PC-3 (cell line): ENCODE results near the gene RAPGEF4. TPM values are rescaled to one million over a fixed set of nuclear protein-coding genes. Genes with fewer than 3 reads are reported as not detected.

ENCODE experiments used
- ATAC-seq: fragments of 200-7000 bp; cut with Tn5 transposase; 2 replicates; pipeline ENCODE4 v1.9.1; 2020; ENCODE audit warnings: mild to moderate bottlenecking, moderate library complexity
- BruUV-seq: library from RNA; stranded (reverse); fragments of 400-500 nt; replicated peaks from 2 replicates; lab custom pipeline; 2021; lab: Mats Ljungman, UMichigan
- CTCF ChIA-PET: fragments of 300-600 bp; sonication (Branson Sonifier 250); formaldehyde crosslinking; loops from one replicate; lab custom pipeline; 2022; ENCODE audit warnings: antibody characterized with exemption; lab: Charles Lee
- POLR2A ChIA-PET: fragments of 300-600 bp; sonication (Branson Sonifier 250); formaldehyde crosslinking; loops from one replicate; lab custom pipeline; 2022; ENCODE audit warnings: antibody characterized with exemption; ENCODE audit not compliant: unreplicated experiment; lab: Charles Lee
- DNase-seq: peaks from one replicate; pipeline ENCODE4 v3.0.0-alpha.2; 2015
- H2AFZ ChIP-seq: fragments of 300-600 bp; sonication (generic); 2 replicates; pipeline ENCODE4 v1.6.0; 2016; ENCODE audit warnings: antibody characterized with exemption, low read length
- H3F3A ChIP-seq: fragments of 300-600 bp; sonication (generic); one replicate; pipeline ENCODE4 v1.6.0; 2017; ENCODE audit warnings: antibody characterized with exemption, low read length, control low read depth, mild to moderate bottlenecking; ENCODE audit not compliant: unreplicated experiment
- H3K27ac ChIP-seq: fragments of 300-600 bp; sonication (generic); 2 replicates; pipeline ENCODE4 v1.5.1; 2016; ENCODE audit warnings: mild to moderate bottlenecking, low read length
- H3K27me3 ChIP-seq: fragments of 300-600 bp; sonication (generic); 2 replicates; pipeline ENCODE4 v1.6.1; 2016; ENCODE audit warnings: low read length, mixed read lengths
- H3K36me3 ChIP-seq: fragments of 300-600 bp; sonication (generic); 2 replicates; pipeline ENCODE4 v1.6.1; 2016; ENCODE audit warnings: low read depth, mixed run types, low read length, mixed read lengths
- H3K4me1 ChIP-seq: fragments of 300-600 bp; sonication (generic); 2 replicates; pipeline ENCODE4 v1.5.1; 2016; ENCODE audit warnings: low read length; ENCODE audit not compliant: insufficient read depth
- H3K4me2 ChIP-seq: fragments of 300-600 bp; sonication (generic); 2 replicates; pipeline ENCODE4 v1.6.0; 2016; ENCODE audit warnings: low read length
- H3K4me3 ChIP-seq: fragments of 300-600 bp; sonication (generic); 2 replicates; pipeline ENCODE4 v1.5.1; 2016; ENCODE audit warnings: mild to moderate bottlenecking, low read length, mixed read lengths
- H3K79me2 ChIP-seq: fragments of 300-600 bp; sonication (generic); 2 replicates; pipeline ENCODE4 v1.6.1; 2017; ENCODE audit warnings: low read length, mixed read lengths
- H3K9ac ChIP-seq: fragments of 300-600 bp; sonication (generic); 2 replicates; pipeline ENCODE4 v1.6.0; 2016; ENCODE audit warnings: mild to moderate bottlenecking, low read length
- H3K9me2 ChIP-seq: fragments of 300-600 bp; sonication (generic); replicated peaks from 2 replicates; pipeline ENCODE4 v1.6.1; 2016; ENCODE audit warnings: mixed run types, low read length, mixed read lengths
- H3K9me3 ChIP-seq: fragments of 300-600 bp; sonication (generic); 2 replicates; pipeline ENCODE4 v1.6.1; 2016; ENCODE audit warnings: low read length, mixed read lengths
- H4K20me1 ChIP-seq: fragments of 300-600 bp; sonication (generic); 2 replicates; pipeline ENCODE4 v1.6.1; 2016; ENCODE audit warnings: low read length, mixed read lengths
- CTCF ChIP-seq: fragments of 300-600 bp; sonication (generic); conservative IDR thresholded peaks from 2 replicates; pipeline ENCODE4 v1.5.1; 2017; ENCODE audit warnings: antibody characterized with exemption, low read depth, mild to moderate bottlenecking, low read length
- EZH2 ChIP-seq: fragments of 300-600 bp; sonication (generic); IDR thresholded peaks from one replicate; pipeline ENCODE4 v1.6.1; 2017; ENCODE audit warnings: antibody characterized with exemption, mild to moderate bottlenecking, low read length; ENCODE audit not compliant: unreplicated experiment
- EZH2phosphoT487 ChIP-seq: fragments of 300-600 bp; sonication (generic); IDR thresholded peaks from 2 replicates; pipeline ENCODE4 v1.6.1; 2018; ENCODE audit warnings: mild to moderate bottlenecking, antibody characterized with exemption, low read length, borderline replicate concordance
- intact Hi-C: fragments of 100-400 bp; cut with micrococcal nuclease; formaldehyde crosslinking; loops from 2 replicates; pipeline ENCODE4 v1.9.0; 2023
- total RNA-seq: library from RNA; depleted of rRNA; stranded (reverse); fragments of >200 nt; gene quantifications from 2 replicates; pipeline ENCODE4 v1.2.3, GENCODE V29; 2014

RAPGEF4 gene
- total RNA-seq, 1 experiment from 2014 or later, result 0.87 TPM

- no peak overlapping the region for H3K4me2 ChIP-seq
- H3K9me2 ChIP-seq, result no peaks in the 10 kb centered on the region
- H3K9me3 ChIP-seq, result no peaks in the 10 kb centered on the region
- no peak overlapping the region for H3K9ac ChIP-seq
- no peak overlapping the region for H3K4me3 ChIP-seq
- DNase-seq (no peak), ATAC-seq (no peak)
- H3K4me1 ChIP-seq, result peaks cover 24% of the 10 kb centered on the region
- no peaks in the 10 kb centered on the region for H3F3A ChIP-seq
- intact Hi-C loops, result no loop called here
- no peaks in the 10 kb centered on the region for H3K36me3 ChIP-seq
- no peak overlapping the region for H2AFZ ChIP-seq
- POLR2A ChIA-PET, result no interaction called here
- BruUV-seq, result no TSS peak
- TF ChIP-seq EZH2phosphoT487 (no peak), CTCF (no peak), EZH2 (no peak)
- CTCF ChIA-PET, result no interaction called here
- no peaks in the 10 kb centered on the region for H3K79me2 ChIP-seq
- no peak overlapping the region for H3K27ac ChIP-seq
- H4K20me1 ChIP-seq, result no peaks in the 10 kb centered on the region
- no peaks in the 10 kb centered on the region for H3K27me3 ChIP-seq
Measured at GRCh38 chr2:172708247-172708646, 27.4 kb upstream of the RAPGEF4 start.

- Histone ChIP-seq H2AFZ (no peak overlapping the region), H3K36me3 (no peaks in the 10 kb centered on the region), H3K79me2 (no peaks in the 10 kb centered on the region), H3K9ac (peak overlapping the region; percentile 11), H3K27ac (peak overlapping the region; percentile 31), H3K4me2 (no peak overlapping the region), H4K20me1 (no peaks in the 10 kb centered on the region), H3K9me3 (no peaks in the 10 kb centered on the region), H3K4me3 (no peak overlapping the region), H3K27me3 (no peaks in the 10 kb centered on the region), H3F3A (no peaks in the 10 kb centered on the region), H3K4me1 (peaks cover 20% of the 10 kb centered on the region), H3K9me2 (no peaks in the 10 kb centered on the region)
- DNase-seq, result peak; percentile 19
- no peak for TF ChIP-seq EZH2
- no peak for TF ChIP-seq CTCF
- no peak for TF ChIP-seq EZH2phosphoT487
- ChIA-PET CTCF (interaction anchor here (0.6 to 1.6 kb wide), 3 partner anchors 16 to 115 kb away, joined by 4 to 8 read pairs (median 8); no protein-coding TSS in a partner anchor), POLR2A (no interaction called here)
- intact Hi-C loops, result loop anchor here (1.0 to 10.0 kb wide), 2 partner anchors 116 to 205 kb away; no protein-coding TSS in a partner anchor
- no peak for ATAC-seq
- BruUV-seq, result no TSS peak
Measured at GRCh38 chr2:172709566-172710291, 25.9 kb upstream of the RAPGEF4 start.
